Transverse colon (tissue), 4 donors: ENCODE data around the gene CBFA2T2.
"Not testable (repeated sequence)": the region's sequence is repeated elsewhere in the genome, so short reads cannot be mapped to it uniquely, and the experiment has no call there.

Source experiments
- EP300 ChIP-seq: sonication (generic); formaldehyde crosslinking; IDR thresholded peaks from one replicate; pipeline ENCODE4 v1.6.1; 2017; ENCODE audit warnings: antibody characterized with exemption, low read depth
- POLR2A ChIP-seq: fragments of 450-650 bp; IDR thresholded peaks from one replicate; pipeline ENCODE4 v1.6.1; 2016; ENCODE audit warnings: antibody characterized with exemption, mild to moderate bottlenecking, moderate library complexity
- POLR2AphosphoS5 ChIP-seq, 3 donors: sonication (generic); formaldehyde crosslinking; IDR thresholded peaks; one replicate each; pipeline ENCODE4 v1.6.1; 2016; ENCODE audit warnings: antibody characterized with exemption in 3 of 3
- TF ChIP-seq, protein P1 (sequence below), 5 experiments: fragments of 200-600 bp in 3 of 5; fragments of 450-650 bp in 2 of 5; sonication (generic) in 3 of 5; IDR thresholded peaks; 1 replicate in 2 of 5; 2 replicates in 3 of 5; pipeline ENCODE4 v1.5.1; 2016 to 2017; ENCODE audit warnings: antibody characterized with exemption in 5 of 5, inconsistent platforms in 3 of 5, mild to moderate bottlenecking in 2 of 5, moderate library complexity in 1 of 5

DNA sequence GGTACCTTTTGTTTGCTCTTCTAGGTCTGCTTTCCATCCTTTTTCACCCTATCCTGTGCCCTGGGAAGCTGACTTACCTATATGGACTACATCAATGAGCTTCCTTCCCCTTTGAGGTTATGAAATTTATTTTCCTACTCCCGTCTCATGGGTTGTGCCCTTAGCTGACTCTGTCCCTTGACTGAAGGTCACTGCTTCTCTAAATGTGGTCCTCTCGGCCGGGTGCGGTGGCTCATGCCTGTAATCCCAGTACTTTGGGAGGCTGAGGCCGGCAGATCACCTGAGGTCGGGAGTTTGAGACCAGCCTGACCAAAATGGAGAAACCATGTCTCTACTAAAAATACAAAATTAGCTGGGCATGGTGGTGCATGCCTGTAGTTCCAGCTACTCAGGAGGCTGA, 6.9 kb downstream of the CBFA2T2 start:
- TF ChIP-seq, protein P1, sequence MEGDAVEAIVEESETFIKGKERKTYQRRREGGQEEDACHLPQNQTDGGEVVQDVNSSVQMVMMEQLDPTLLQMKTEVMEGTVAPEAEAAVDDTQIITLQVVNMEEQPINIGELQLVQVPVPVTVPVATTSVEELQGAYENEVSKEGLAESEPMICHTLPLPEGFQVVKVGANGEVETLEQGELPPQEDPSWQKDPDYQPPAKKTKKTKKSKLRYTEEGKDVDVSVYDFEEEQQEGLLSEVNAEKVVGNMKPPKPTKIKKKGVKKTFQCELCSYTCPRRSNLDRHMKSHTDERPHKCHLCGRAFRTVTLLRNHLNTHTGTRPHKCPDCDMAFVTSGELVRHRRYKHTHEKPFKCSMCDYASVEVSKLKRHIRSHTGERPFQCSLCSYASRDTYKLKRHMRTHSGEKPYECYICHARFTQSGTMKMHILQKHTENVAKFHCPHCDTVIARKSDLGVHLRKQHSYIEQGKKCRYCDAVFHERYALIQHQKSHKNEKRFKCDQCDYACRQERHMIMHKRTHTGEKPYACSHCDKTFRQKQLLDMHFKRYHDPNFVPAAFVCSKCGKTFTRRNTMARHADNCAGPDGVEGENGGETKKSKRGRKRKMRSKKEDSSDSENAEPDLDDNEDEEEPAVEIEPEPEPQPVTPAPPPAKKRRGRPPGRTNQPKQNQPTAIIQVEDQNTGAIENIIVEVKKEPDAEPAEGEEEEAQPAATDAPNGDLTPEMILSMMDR (IDR thresholded peaks at IDR 0.05), result not testable (repeated sequence)
- TF ChIP-seq POLR2AphosphoS5 (IDR thresholded peaks at IDR 0.05); POLR2A; EP300: not testable (repeated sequence)
